Activated CD4-positive, alpha-beta T cell treated with anti-CD3 and anti-CD28 coated beads, Interleukin-2, Interleukin-4, amounts not matched to agents 100 ng/mL and 50 ng/mL, durations not matched to agents 16 hours and 8 hours (primary cell): ENCODE measurements around the gene GRM2.

Experiments
- DNase-seq: peaks from one replicate; pipeline ENCODE4 v3.0.0-alpha.2; 2020; ENCODE audit warnings: low spot score

The GRM2 gene

GRCh38 chr3:51705276-51706020 is 1.4 kb upstream of the GRM2 start:
- DNase-seq = no peak

DNA sequence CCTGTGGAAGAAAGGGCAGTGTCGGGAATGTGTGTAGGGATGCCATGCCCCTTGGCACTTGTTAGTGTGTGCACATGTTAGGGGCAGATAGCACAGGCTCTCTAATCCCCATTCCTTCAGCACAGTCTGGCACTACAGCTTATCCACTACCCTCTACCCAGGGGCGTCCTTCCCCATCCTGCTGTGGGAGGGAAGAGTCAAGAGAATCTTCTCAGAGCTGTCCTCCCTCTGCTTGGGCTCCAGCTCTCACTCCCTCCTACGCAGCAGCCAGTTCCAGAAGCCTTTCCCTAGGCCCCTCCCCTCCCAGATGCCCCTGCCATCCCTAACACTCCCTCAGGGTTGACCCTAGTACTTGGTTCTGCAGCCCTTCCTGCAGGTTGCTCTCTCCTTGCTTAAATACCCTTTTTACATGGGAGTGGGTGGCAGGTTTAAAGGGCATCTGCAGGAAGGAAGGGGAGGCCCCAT is 815 bp upstream of the GRM2 start:
- DNase-seq = no peak

GRCh38 chr3:51708216-51708845 is 1.5 kb downstream of the GRM2 start:
- DNase-seq = no peak

GRCh38 chr3:51709004-51709420 is 2.1 kb downstream of the GRM2 start:
- no peak for DNase-seq

DNA sequence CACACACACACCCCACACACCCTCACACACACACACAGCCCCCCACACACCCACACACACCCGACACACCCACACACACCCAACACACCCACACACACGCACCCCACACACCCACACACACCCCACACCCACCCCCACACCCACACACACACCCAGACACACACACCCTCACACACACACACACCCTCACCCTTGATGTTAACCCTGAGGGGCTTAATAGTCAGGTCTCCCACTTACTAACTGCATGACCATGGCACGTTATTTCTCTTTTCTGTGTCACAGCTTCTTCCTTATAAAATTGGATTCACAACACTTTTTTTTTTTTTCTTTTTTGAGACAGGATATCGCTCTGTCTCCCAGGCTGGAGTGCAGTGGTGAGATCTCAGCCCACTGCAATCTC is 2.8 kb downstream of the GRM2 start:
- DNase-seq = no peak

- no peak for DNase-seq
These were observed 3.9 kb downstream of the GRM2 start for GRCh38 chr3:51710631-51711351.

- DNase-seq = no peak
These were observed 4.6 kb downstream of the GRM2 start for GRCh38 chr3:51711352-51712037.

DNA sequence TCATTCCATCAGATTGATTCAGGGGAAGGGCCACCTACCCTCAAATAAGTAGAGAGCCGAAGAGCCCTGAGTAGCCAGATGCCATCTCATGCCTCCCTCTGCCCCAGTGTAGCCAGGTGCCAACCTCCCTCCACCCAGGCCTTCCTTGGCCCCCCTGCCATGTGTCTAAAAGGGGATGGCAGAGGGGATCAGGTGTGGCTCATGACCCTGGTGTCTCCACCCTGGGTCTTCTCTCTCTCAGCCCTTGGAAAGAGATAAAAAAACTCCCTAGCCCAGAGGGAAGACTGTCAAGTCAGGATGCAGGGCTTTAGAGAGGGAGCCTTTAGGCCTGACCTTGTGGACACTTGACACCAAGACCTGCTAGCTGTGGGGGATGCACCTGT is 5.2 kb downstream of the GRM2 start:
- DNase-seq = no peak

- DNase-seq = no peak
These were observed 5.7 kb downstream of the GRM2 start for GRCh38 chr3:51712511-51712931.

GRCh38 chr3:51712963-51713362 is 6.1 kb downstream of the GRM2 start:
- no peak for DNase-seq

DNA sequence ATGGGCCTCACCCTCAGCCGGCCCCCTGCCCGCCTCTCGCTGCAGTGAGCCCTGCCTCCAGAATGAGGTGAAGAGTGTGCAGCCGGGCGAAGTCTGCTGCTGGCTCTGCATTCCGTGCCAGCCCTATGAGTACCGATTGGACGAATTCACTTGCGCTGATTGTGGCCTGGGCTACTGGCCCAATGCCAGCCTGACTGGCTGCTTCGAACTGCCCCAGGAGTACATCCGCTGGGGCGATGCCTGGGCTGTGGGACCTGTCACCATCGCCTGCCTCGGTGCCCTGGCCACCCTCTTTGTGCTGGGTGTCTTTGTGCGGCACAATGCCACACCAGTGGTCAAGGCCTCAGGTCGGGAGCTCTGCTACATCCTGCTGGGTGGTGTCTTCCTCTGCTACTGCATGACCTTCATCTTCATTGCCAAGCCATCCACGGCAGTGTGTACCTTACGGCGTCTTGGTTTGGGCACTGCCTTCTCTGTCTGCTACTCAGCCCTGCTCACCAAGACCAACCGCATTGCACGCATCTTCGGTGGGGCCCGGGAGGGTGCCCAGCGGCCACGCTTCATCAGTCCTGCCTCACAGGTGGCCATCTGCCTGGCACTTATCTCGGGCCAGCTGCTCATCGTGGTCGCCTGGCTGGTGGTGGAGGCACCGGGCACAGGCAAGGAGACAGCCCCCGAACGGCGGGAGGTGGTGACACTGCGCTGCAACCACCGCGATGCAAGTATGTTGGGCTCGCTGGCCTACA is 8.5 kb downstream of the GRM2 start:
- no peak for DNase-seq

DNA sequence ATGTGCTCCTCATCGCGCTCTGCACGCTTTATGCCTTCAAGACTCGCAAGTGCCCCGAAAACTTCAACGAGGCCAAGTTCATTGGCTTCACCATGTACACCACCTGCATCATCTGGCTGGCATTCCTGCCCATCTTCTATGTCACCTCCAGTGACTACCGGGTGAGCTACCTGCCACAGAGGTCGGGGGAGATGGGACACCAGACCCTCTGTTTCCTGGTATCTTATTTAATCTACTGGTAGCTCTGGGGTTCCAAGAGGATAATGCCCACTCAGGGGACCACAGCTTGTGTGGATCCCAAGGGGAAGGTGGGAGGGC is 9.1 kb downstream of the GRM2 start:
- no peak for DNase-seq

DNA sequence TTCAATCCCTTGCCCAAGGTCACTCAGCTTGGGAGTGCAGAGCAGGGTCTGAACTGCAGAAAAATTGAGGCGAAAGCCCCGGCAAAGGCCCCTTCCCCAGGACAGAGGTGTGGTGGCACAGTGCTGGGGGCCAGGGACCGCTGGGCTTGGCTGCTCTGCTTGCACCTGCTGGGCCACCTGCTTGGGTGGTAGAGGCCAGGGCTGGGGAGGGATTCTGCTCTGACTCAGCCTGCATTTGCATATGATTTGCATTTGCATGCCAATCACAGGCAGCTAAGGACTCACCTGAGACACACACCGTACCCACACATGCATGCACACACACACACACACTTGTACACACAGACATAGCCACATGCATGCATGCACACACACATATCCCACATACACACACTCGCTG is 9.9 kb downstream of the GRM2 start:
- DNase-seq = no peak

DNA sequence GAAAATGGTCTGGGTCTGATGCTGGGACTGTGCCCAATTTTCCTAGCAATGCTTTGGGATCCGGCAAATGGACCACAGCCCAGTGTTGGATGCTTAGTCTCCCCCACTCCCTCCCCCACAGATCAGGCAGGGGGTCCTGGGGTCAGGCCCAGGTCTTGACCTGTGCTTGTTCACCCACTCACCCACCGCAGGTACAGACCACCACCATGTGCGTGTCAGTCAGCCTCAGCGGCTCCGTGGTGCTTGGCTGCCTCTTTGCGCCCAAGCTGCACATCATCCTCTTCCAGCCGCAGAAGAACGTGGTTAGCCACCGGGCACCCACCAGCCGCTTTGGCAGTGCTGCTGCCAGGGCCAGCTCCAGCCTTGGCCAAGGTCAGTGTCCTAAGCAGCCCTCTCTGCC is 10.6 kb downstream of the GRM2 start:
- no peak for DNase-seq

GRCh38 chr3:51717947-51718346 is 11.1 kb downstream of the GRM2 start:
- no peak for DNase-seq

DNA sequence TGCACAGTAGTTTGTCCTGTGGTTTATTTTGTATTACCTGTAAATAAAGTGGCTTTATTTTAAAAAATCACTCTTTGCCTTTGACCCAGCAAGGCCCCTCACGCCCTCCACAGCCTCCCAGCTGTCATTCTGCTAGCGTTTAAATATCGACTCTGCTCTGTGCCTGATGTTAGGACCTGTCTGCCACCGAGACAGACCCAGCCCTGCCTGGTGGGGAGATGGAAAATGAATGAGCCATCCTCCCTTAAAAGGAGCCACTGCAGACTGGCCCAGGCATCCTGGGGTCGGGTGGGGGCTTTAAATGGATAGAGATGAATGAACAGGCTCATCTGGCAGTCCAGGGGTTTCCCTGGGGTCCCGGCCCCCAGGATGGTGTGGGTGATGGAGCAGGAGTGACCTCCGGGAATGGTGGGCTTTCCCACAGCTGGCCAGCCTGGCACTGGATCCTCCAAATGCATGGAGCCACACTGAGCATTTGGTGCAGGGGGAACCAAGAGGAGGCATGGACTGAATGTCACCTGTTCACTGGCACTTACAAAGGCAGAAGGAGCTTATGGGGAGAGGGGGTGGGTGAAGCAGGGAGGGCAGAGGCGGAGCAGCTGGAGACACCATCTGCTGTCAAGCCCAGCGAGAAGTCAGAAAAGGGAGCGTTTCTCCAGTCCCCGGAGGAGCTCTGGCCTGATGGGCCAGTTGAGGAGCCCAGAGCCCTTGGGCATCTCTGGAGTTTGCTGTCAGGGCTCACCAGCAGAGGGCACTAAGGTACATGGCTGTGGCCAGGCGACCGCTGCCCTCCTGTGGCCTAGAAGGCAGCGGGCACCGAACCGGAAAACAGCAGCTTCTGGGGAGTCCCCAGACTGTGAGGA is 11.9 kb downstream of the GRM2 start:
- peak; percentile 79 for DNase-seq

- no peak for DNase-seq
These were observed 12.7 kb downstream of the GRM2 start for GRCh38 chr3:51719410-51720025.

DNA sequence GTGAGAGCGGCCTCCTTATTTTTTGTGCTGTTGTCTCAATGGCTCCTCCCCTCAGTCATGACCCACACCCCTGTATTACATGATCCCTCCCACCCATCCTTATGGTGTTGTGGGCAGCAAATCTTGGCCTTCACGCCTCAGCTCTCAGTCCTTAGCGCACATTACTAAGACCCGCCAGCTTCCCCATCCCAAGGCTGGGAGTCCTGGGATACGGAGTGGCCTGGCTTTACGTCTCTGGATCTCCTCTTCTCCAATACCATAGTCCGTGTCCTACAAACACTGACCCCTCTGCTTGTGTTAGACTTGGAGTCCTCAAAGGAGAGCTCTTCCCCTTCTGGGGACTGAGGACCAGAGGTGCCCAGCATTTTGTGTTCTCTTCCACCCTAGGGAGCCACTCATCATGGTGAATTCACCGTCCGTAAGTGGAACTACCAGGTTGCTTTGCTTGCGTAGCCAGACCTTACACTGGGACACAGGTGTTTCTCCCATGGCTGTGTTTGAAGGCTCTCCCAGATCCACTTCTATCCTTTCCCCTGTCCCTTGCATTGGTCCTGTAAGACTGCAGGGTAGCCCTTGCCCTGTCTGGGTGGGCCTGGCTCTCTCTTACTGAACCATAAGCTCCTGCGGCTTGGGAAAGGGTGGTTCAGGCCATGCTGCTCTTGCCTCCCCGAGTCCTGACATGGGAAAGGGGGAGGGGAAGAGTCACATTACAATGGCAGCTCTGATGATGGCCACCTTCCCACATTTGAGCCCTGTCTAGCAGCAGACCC is 13.6 kb downstream of the GRM2 start:
- no peak for DNase-seq

DNA sequence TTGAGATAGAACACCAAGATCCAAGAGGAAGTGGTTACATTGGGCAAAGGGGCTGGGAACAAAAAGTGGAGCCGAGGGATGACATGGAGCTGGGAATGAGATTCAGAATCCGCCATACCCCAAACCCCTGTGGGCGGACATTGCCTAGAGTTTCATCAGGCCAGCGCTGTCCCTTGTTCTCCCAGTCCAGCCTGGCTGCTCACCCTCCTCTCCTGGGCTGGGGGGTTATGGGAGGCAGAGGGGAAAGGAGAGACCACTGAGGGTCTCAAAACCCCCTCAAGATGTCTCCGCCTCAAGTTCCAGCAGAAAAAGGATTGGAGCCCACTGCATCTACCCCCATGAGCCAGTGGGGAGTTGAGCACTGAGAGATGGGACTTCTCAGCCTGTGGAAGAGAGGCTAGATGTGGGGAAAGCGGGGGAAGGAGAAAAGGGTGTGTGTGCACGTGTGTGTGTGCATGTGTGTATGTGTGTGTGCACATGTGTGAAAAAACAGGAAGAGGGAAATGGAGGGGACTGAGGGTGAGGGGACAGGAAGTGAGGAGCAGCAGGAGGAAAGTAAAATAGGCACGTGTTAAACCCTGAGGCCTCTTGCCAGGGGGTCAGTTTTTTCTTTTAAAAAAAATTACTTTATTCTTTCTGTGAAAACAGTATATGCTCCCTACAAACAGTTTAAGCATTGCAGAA is 14.3 kb downstream of the GRM2 start:
- DNase-seq = no peak
